DMS153 (cell line): ENCODE results near the gene TLN1.

Experiments
- DNase-seq: peaks from one replicate; lab custom pipeline; 2025; lab: John Stamatoyannopoulos, UW

Gene TLN1

DNA sequence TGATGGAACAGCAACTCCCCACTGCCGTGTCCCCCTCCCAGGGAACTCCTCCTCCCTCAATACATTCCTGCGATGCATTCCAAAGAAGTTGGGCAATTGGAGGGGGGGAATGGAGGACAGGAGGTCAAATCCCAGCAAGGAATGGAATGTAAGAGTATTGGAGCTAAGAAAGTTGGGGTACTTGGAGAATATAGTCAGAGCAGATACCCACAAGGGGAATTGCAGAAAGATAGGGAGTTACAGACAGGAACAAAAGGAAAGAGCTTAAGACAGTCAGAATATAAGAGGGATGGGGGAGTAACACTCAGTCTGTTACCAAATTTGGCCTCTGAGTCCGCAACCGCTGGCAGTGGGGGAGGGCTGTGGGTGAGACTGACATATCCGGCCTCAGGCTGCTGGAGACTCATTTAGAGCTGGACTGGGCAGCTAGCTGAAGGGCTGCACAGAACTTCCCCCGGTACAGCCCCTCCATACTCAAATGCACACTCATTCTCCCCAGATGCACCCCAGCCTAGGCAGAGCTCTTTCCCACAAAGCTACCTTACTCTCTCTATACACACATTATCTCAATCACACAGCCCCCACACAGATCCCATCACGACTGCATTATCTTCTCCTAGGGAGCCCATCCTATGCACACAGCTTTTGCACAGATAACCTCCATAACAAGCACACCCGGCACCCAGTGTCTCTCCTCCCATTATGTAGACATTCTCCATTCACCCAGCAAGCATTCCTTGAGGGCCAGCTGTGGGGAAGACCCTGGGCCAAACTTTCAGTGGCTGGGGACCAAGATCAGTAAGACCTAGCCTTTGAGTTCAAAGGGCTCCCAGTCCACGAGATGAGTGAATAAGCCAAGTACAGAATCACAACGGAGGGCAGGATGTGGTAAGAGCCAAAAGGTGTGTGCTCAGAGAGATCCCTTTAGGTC is 3.7 kb downstream of the TLN1 start:
- DNase-seq: no peak

GRCh38 chr9:35727676-35728040 is 4.3 kb downstream of the TLN1 start:
- DNase-seq: no peak

DNA sequence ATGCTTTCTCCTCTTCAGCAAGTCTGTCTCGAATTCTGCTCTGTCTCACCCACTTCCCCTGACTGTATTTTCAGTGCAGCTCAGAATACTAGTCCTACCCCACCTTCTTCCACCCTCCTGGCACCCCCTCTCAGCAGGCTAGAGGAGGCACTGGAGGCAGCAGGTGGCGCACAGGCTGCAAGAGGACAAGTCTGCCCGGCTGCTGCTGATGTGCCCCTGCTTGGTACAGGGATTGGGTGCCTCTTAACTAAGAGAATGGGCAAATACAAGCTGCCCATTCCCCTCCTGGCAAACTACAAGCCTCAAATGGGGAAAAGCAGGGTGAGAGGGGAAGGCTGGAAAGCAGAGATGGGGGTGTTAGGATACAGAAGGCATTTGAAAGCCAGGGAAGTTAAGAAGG is 5.1 kb downstream of the TLN1 start:
- DNase-seq: no peak

DNA sequence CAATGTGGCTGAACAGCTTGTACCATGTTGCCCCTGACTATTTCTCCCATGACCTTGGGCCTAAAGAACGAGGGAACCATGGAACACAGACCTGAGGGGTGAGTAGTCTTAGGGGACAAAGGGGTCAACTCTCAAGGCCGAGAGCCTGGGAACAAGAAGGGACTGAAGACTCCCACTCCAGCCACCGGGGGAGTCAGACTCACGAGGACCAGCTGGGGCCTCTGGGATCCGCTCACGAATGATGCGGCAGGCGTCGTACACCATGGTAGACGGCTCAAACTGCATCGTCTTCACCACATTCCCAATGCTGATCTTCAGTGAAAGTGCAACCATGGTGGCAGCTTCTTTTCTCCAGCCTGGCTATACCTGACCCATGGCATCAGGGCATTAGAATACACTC is 6.6 kb downstream of the TLN1 start:
- DNase-seq: no peak

DNA sequence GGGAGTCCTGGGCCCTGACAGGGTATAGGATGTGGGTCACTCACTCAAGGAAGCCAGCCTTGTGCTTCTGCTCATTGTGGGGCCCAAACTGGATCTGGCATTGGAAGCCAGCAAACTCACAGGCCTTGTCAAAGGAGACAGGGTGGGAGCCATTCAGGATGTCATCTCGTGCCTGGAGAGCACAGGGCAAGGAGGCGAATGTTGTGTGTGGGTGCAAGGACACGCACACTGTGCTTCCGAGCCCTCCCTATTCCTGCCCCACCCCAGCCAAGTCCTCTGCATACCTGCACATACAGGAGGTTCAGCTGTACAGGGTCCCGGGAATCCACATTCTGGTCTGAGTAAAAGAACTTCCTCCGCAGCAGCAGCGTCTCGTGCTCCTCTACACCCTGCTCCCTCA is 8.1 kb downstream of the TLN1 start:
- no peak for DNase-seq

- no peak for DNase-seq
Observed at GRCh38 chr9:35723426-35723825, 8.6 kb downstream of the TLN1 start.

DNA sequence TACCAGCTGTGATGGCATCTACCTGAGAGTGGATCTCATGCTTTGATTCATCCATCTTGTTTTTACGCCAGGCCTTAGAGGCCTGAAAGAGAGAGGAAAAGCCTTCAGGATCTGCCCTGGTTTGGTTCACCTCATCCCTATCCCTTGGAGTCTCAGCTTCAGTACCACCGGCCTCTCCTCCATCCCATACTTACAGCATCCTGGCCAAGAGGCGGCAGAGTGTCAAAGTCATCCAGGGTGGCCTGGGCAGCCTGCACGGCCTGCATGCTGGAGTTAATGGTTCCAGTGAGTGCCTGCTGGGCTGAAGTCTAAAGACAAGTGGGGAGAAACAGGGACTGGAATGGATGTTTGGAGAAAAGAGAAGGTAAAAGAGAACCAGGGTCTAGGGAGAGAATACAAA is 12.4 kb downstream of the TLN1 start:
- no peak for DNase-seq

- DNase-seq: no peak
Observed at GRCh38 chr9:35718721-35719511, 13.1 kb downstream of the TLN1 start.

GRCh38 chr9:35717132-35717870 is 14.7 kb downstream of the TLN1 start:
- no peak for DNase-seq

DNA sequence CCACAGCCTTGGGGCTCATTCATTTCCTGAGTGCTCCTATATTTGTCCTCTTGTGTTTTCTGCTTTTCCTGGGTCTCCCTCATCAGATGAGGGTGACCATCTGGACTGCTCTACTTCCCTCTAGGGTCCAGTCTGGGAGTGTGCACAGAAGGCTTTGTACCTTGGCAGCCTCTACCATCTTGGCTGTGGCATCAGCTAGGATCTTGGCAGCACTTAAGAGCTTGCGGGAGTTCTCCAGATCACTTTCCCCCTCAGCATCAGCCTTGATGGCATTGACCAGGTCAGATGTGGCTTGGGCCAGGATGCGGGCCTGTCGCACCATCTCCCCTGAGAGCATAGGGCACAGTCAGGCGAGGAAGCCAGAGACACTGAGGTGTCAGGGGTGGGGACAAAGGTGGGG is 15.8 kb downstream of the TLN1 start:
- DNase-seq: no peak

DNA sequence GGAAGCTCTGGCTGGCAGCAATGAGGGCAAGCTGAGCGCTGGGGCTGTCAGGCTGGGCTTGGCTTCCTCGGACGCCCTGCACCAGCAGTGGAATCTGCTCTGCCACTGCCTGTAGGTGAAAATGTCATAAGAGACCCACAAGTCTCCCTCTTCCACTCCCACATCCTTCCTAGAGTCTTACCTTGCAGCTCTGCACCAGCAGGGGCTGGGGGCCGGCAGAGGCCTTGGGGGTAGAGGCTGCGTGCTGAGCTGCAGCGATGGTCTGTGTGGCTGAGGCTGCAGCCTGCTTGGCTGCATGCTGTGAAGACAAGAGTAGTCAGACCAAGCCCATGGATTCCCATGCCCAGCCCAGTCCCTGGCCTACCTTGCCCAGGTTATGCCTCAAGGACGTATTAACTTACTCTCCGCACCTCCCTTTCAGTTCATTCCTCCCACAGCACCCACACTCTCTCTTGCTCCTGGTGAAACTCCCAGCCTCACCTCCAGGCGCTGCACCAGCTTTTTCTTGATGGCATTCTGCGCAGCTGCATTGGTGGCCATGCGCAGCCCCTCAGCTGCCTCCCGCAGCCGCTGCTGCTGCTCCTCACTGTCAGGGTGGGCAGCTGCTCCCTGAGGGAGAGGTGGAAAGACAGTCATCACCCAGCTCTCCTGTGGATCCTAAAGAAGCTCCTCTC is 17.3 kb downstream of the TLN1 start:
- no peak for DNase-seq

GRCh38 chr9:35714123-35714522 is 17.9 kb downstream of the TLN1 start:
- no peak for DNase-seq

DNA sequence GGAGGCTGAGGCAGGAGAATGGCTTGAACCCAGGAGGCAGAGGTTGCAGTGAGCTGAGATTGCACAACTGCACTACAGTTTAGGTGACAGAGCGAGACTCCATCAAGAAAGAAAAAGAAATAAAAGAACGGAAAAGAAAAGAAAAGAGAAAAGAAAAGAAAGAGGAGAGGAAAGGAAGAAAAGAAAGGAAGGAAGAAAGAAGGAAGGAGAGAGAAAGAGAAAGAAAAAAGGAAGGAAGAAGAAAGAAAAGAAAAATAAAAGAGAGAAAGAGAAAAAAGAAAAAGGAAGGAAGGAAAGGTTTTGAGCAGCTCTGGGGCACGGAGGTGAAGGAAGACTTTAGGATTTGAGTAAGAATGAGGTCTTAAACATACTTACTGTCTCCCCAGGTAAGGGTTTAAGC is 18.4 kb downstream of the TLN1 start:
- DNase-seq: no peak

GRCh38 chr9:35712762-35713400 is 19.1 kb downstream of the TLN1 start:
- no peak for DNase-seq

- no peak for DNase-seq
Observed at GRCh38 chr9:35711501-35712428, 20.2 kb downstream of the TLN1 start.

DNA sequence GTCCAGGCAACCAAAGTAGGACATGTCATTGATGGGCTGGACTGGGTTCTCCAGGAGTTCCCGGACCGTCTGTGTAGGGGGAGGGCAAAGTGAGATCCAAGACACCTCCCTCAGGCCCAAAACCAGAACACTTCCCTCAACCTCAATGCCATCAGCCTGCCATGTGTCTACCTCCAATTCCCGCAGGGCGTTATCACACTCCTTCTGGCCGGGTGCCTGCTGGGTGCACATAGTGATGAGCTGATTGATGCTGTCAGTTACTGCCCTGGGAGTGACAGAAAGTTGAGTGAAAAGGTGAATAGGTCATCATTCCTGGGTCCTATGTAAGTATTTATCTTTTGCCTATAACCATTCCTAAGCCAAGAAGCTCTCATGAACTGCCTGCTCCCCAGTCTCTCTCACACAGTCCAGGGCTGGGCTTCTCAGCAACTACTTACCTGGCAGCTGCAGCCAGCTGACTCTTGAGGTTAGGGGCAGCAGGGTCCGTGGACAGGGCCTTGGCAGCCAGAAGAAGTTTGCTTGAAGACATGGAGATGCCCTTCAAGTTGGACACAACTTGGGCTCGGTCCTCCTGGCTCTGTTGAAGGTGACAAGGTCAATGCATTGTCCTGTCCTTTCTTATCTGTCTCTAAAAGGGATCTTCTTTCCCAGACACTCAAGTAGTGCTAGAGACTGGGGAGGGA is 21.0 kb downstream of the TLN1 start:
- no peak for DNase-seq

DNA sequence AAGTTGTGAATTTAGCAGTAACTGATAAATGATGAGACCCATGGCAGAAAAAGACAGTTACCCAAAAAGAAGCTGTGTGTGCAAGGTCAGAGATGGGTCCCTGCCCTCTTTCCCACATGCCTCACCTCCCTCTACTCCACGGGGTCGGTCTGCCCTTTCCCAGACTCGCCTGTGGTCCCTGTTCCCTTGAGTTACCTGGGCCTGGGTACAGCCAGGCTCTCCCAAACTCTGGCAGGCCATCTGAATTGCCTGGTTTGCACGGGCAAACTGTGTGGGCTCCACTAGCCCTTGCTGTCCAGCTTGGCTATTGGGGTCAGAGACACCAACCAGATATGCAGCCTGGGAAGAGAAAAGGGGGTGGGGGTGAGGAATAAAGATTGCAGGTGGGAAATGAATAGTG is 23.8 kb downstream of the TLN1 start:
- no peak for DNase-seq

DNA sequence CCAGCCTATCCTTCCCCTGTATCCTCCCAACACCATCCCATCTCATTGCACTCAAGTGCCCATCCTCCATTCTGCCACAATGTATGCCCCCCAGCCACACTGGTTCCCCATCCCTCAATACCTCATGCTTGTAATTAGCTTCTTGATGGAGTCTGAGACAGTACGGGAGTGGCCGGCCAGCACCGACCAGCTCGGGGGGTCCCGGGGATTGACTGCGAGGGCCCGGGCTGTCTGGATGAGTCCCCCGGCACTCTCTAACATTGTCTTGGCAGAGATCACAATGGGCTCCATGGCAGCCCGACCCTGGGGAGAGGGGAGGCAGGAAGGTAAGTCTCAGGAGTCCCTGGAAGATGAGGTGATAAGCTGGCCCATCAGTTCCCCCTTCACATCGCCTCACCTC is 25.0 kb downstream of the TLN1 start:
- no peak for DNase-seq

GRCh38 chr9:35705836-35706430 is 26.1 kb downstream of the TLN1 start:
- DNase-seq: no peak
